ENCODE data around the gene TMEM59. TPM values are rescaled to one million over a fixed set of nuclear protein-coding genes. Genes with fewer than 3 reads are reported as not detected.

TMEM59 gene
- total RNA-seq, 4 donors from 2014 or later = 70.1 to 537 (median 210) TPM

DNA sequence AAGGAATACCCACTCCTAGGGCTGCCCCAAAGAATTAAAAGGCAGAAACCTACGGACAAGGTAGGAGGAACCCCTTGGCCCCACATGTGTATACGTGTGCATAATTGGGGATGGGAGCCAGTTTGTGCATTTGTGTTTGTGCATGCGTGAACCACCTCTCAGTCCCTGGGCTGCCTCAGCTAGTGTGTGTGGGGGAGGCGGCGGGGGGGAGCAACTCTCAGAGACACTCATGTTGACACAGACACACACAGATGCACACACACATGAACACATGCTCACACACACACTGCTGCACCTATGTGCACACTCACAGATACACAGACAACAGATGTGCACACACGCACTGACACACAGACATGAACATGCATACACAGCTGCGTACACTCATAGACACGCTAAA lies 40.1 kb downstream of the TMEM59 start:
- H3K4me3 ChIP-seq = no peak overlapping the region
- no peaks in the 10 kb centered on the region for H3K9me3 ChIP-seq
- no peaks in the 10 kb centered on the region for H3K36me3 ChIP-seq
- peaks cover 0 to 8% (median 0%) of the 10 kb centered on the region in 4 donors for H3K4me1 ChIP-seq
- H3K27me3 ChIP-seq = no peaks in the 10 kb centered on the region
- TF ChIP-seq, protein P1, sequence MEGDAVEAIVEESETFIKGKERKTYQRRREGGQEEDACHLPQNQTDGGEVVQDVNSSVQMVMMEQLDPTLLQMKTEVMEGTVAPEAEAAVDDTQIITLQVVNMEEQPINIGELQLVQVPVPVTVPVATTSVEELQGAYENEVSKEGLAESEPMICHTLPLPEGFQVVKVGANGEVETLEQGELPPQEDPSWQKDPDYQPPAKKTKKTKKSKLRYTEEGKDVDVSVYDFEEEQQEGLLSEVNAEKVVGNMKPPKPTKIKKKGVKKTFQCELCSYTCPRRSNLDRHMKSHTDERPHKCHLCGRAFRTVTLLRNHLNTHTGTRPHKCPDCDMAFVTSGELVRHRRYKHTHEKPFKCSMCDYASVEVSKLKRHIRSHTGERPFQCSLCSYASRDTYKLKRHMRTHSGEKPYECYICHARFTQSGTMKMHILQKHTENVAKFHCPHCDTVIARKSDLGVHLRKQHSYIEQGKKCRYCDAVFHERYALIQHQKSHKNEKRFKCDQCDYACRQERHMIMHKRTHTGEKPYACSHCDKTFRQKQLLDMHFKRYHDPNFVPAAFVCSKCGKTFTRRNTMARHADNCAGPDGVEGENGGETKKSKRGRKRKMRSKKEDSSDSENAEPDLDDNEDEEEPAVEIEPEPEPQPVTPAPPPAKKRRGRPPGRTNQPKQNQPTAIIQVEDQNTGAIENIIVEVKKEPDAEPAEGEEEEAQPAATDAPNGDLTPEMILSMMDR (IDR thresholded peaks at IDR 0.05) = no peak
- no peak for TF ChIP-seq POLR2A (IDR thresholded peaks at IDR 0.05)
- no peak overlapping the region for H3K27ac ChIP-seq
- no peak for DNase-seq

DNA sequence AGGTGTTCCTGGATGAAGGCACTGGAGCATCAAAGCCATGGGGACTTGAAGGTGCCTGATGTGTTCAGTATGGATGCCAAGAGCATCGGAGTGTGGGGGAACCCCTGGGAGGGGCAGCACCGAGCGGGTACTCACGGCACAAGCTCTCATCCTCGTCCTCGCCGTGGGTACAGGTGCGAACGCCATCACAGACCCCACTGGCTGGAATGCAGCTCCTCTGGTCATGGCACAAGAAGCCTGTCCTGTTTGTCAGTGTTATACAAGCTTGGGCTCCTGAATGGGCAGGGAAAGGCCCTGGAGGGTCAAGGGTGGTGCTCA lies 41.0 kb downstream of the TMEM59 start:
- DNase-seq = no peak
- H3K27ac ChIP-seq = no peak overlapping the region
- TF ChIP-seq, protein P1 (IDR thresholded peaks at IDR 0.05) = no peak
- no peak for TF ChIP-seq POLR2A (IDR thresholded peaks at IDR 0.05)
- H3K27me3 ChIP-seq = no peaks in the 10 kb centered on the region
- H3K36me3 ChIP-seq = no peaks in the 10 kb centered on the region
- no peaks in the 10 kb centered on the region for H3K9me3 ChIP-seq
- H3K4me1 ChIP-seq = peaks cover 0 to 8% (median 0%) of the 10 kb centered on the region in 4 donors
- no peak overlapping the region for H3K4me3 ChIP-seq

DNA sequence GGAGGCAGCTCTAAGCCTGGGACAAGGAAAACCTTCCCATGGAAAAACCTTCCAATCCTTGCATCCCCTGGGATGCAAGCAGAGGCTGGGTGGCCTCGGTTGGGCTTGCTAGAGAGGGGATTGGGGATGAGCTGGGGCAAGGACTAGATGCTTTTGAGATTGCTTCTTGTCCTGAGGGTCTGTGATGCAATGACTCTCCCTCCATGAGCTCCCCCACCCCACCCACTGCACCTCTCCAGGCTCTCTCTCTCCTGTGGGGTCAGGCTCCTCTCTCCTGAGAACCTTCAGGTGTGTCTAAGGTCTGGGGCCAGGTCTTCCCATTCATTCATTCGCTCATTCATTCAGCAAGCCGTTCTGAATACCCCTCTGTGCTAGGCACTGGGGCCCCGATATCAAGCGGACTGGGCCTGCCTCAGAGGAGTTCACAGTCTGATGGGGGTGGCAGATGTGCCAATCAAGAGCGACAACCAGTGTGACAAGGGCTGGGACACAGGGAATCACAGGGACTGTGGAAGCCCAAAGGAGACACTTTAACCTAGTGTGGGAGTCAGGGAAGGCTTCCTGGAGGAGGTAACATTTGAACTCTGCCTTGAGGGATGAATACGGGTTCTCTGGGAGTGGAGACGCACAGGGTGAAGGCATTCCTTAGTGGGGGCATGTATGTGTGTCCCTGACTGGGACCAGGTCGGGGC lies 41.5 kb downstream of the TMEM59 start:
- H3K27ac ChIP-seq = no peak overlapping the region
- TF ChIP-seq, protein P1 (IDR thresholded peaks at IDR 0.05) = no peak
- TF ChIP-seq POLR2A (IDR thresholded peaks at IDR 0.05) = no peak
- H3K4me1 ChIP-seq = peaks cover 0 to 8% (median 0%) of the 10 kb centered on the region in 4 donors
- no peaks in the 10 kb centered on the region for H3K36me3 ChIP-seq
- H3K27me3 ChIP-seq = no peaks in the 10 kb centered on the region
- DNase-seq = no peak
- no peaks in the 10 kb centered on the region for H3K9me3 ChIP-seq
- no peak overlapping the region for H3K4me3 ChIP-seq

DNA sequence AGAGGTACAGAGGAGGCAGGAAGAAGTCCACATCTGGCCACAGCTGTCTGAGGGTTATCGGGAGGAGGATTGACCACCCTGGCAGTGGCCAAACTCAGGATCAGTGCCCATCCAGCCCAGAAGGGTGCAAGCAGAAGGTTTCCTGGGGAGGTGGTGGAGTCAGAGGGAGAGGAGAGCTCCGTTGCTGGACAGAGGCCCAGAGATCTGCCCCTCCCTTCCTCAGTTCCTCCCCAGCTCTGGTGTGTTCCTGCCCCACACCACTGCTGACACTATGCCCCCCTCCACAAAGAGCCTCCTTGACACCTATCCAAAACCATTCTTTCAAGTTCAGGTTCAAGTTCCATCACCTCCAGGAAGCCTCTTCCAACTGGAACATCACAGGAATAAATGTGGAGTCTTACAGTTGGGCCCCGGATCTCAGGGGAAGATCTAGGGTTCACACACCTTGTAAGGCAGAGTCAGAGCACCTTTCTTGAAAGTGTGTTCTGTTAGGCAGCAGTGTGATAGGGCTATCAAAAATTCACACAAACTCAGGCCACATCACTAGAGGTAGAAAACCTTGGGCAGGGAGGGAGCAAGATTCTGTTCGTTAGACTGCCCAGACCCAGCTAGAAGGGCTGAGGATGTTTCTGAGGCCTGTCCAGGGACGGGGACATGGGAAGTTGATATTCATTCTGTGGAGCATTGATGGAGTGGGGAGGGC lies 42.4 kb downstream of the TMEM59 start:
- H3K4me1 ChIP-seq = no peaks in the 10 kb centered on the region
- no peaks in the 10 kb centered on the region for H3K36me3 ChIP-seq
- no peaks in the 10 kb centered on the region for H3K9me3 ChIP-seq
- no peak for TF ChIP-seq POLR2A (IDR thresholded peaks at IDR 0.05)
- TF ChIP-seq, protein P1 (IDR thresholded peaks at IDR 0.05) = no peak
- H3K4me3 ChIP-seq = no peak overlapping the region
- no peaks in the 10 kb centered on the region for H3K27me3 ChIP-seq
- no peak for DNase-seq
- H3K27ac ChIP-seq = no peak overlapping the region

DNA sequence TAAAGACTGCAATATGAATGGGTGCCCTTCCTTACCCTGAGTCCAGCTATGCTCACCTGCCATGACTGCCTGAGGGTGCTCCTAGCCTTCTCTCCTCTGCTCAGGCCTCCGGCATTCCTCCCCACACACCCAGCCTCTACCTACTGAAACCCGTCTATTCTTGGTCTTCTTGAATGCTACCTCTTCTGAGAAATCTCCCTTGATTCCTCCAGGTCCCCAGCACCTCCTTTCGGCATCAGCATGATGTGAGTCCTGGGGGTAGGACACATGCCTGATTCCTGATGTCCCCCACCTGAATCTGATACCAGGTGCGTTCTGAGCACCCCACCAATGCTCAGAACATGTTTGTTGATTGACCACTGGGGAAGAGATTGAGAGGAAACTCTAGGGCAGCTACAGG lies 43.6 kb downstream of the TMEM59 start:
- no peak overlapping the region for H3K4me3 ChIP-seq
- H3K27me3 ChIP-seq = no peaks in the 10 kb centered on the region
- no peaks in the 10 kb centered on the region for H3K9me3 ChIP-seq
- no peak overlapping the region for H3K27ac ChIP-seq
- H3K36me3 ChIP-seq = no peaks in the 10 kb centered on the region
- no peaks in the 10 kb centered on the region for H3K4me1 ChIP-seq
- TF ChIP-seq POLR2A (IDR thresholded peaks at IDR 0.05) = no peak
- TF ChIP-seq, protein P1 (IDR thresholded peaks at IDR 0.05) = no peak
- no peak for DNase-seq

Data from Peyer's patch (tissue), 4 donors.